Activated CD4-positive, alpha-beta T cell treated with anti-CD3 and anti-CD28 coated beads for 36 hours (primary cell): ENCODE results near the gene PLXNA4. TPM values are rescaled to one million over a fixed set of nuclear protein-coding genes. Genes with fewer than 3 reads are reported as not detected.

ENCODE experiments used
- ATAC-seq: fragments of 200-7000 bp; cut with Tn5 transposase; one replicate; pipeline ENCODE4 v1.10.0; 2021; ENCODE audit warnings: mild to moderate bottlenecking, moderate library complexity
- CTCF ChIA-PET: fragments of 350-600 bp; sonication (Branson Sonifier 250); formaldehyde crosslinking; loops from one replicate; lab custom pipeline; 2021; ENCODE audit warnings: antibody characterized with exemption; lab: Charles Lee
- POLR2A ChIA-PET: fragments of 350-600 bp; sonication (Branson Sonifier 250); formaldehyde crosslinking; loops from one replicate; lab custom pipeline; 2021; ENCODE audit warnings: antibody characterized with exemption, inconsistent platforms; lab: Charles Lee
- DNase-seq: peaks from one replicate; pipeline ENCODE4 v3.0.0-alpha.2; 2020
- H3K27ac Mint-ChIP-seq: one replicate; pipeline ENCODE4 v1.8.0; 2021; ENCODE audit warnings: mixed read lengths
- H3K27me3 Mint-ChIP-seq: one replicate; pipeline ENCODE4 v1.8.0; 2021; ENCODE audit warnings: mixed read lengths
- H3K36me3 Mint-ChIP-seq: one replicate; pipeline ENCODE4 v1.8.0; 2021; ENCODE audit warnings: low read depth, mixed read lengths
- H3K4me1 Mint-ChIP-seq: one replicate; pipeline ENCODE4 v1.8.0; 2021; ENCODE audit warnings: mixed read lengths
- H3K4me3 Mint-ChIP-seq: one replicate; pipeline ENCODE4 v1.8.0; 2021; ENCODE audit warnings: mild to moderate bottlenecking, moderate library complexity, mixed read lengths
- H3K9me3 Mint-ChIP-seq: one replicate; pipeline ENCODE4 v1.8.0; 2021; ENCODE audit warnings: low read depth, mixed read lengths
- intact Hi-C, 2 experiments: fragments of 100-400 bp; cut with DNase I in 1 of 2; cut with micrococcal nuclease in 1 of 2; formaldehyde crosslinking; loops; one replicate each; pipeline versions ENCODE4 v1.14.2 to v1.15.1; 2022 to 2024; cut with DNase I, micrococcal nuclease
- total RNA-seq, 2 experiments: library from RNA; stranded (reverse); gene quantifications; one replicate each; pipeline ENCODE4 v1.2.3, GENCODE V29; 2021

PLXNA4 gene
- total RNA-seq, 2 experiments from 2014 or later, result 0.07 to 0.09 TPM

GRCh38 chr7:132527467-132528410 is 48.5 kb downstream of the PLXNA4 start:
- Mint-ChIP-seq H3K9me3 (no peaks in the 10 kb centered on the region), H3K27me3 (peaks cover 5% of the 10 kb centered on the region), H3K4me1 (peaks cover 11% of the 10 kb centered on the region), H3K4me3 (no peak overlapping the region), H3K36me3 (no peaks in the 10 kb centered on the region), H3K27ac (no peak overlapping the region)
- DNase-seq (no peak), ATAC-seq (no peak)
- CTCF ChIA-PET, result interaction anchor here (1.3 kb wide), 1 partner anchor 15 kb away, joined by 3 read pairs; no protein-coding TSS in a partner anchor
- POLR2A ChIA-PET, result no interaction called here
- intact Hi-C loops, result no loop called here

GRCh38 chr7:132526111-132526740 is 50.0 kb downstream of the PLXNA4 start:
- POLR2A ChIA-PET, result no interaction called here
- H3K4me3 Mint-ChIP-seq, result no peak overlapping the region
- intact Hi-C loops, result no loop called here
- H3K27ac Mint-ChIP-seq, result peak overlapping the region; percentile 43
- peak; percentile 86 for ATAC-seq
- peaks cover 5% of the 10 kb centered on the region for H3K27me3 Mint-ChIP-seq
- CTCF ChIA-PET, result interaction anchor here (0.9 kb wide), 1 partner anchor 9 kb away, joined by 3 read pairs; no protein-coding TSS in a partner anchor
- H3K9me3 Mint-ChIP-seq, result no peaks in the 10 kb centered on the region
- peak; percentile 57 for DNase-seq
- peaks cover 11% of the 10 kb centered on the region for H3K4me1 Mint-ChIP-seq
- H3K36me3 Mint-ChIP-seq, result no peaks in the 10 kb centered on the region

- H3K4me3 Mint-ChIP-seq, result no peak overlapping the region
- H3K9me3 Mint-ChIP-seq, result no peaks in the 10 kb centered on the region
- no peaks in the 10 kb centered on the region for H3K36me3 Mint-ChIP-seq
- no peak overlapping the region for H3K27ac Mint-ChIP-seq
- CTCF ChIA-PET, result no interaction called here
- peaks cover 9% of the 10 kb centered on the region for H3K4me1 Mint-ChIP-seq
- POLR2A ChIA-PET, result no interaction called here
- no peaks in the 10 kb centered on the region for H3K27me3 Mint-ChIP-seq
- no peak for DNase-seq
- intact Hi-C loops, result no loop called here
- no peak for ATAC-seq
Observed at GRCh38 chr7:132521423-132521822, 54.8 kb downstream of the PLXNA4 start.

- Mint-ChIP-seq H3K4me3 (no peak overlapping the region), H3K36me3 (no peaks in the 10 kb centered on the region), H3K27ac (peak overlapping the region; percentile 57), H3K27me3 (no peaks in the 10 kb centered on the region), H3K9me3 (no peaks in the 10 kb centered on the region), H3K4me1 (peaks cover 2% of the 10 kb centered on the region)
- intact Hi-C loops, result no loop called here
- DNase-seq, result no peak
- POLR2A ChIA-PET, result no interaction called here
- CTCF ChIA-PET, result interaction anchor here (0.9 kb wide), 1 partner anchor 201 kb away, joined by 3 read pairs; no protein-coding TSS in a partner anchor
- no peak for ATAC-seq
Observed at GRCh38 chr7:132520591-132521280, 55.5 kb downstream of the PLXNA4 start.

- Mint-ChIP-seq H3K4me1 (peaks cover 2% of the 10 kb centered on the region), H3K9me3 (no peaks in the 10 kb centered on the region), H3K36me3 (no peaks in the 10 kb centered on the region), H3K4me3 (no peak overlapping the region), H3K27ac (no peak overlapping the region), H3K27me3 (no peaks in the 10 kb centered on the region)
- intact Hi-C loops, result no loop called here
- DNase-seq, result no peak
- ChIA-PET POLR2A (no interaction called here), CTCF (interaction anchor here (0.6 to 0.9 kb wide), 2 partner anchors 200 to 1717 kb away, joined by 3 read pairs; no protein-coding TSS in a partner anchor)
- no peak for ATAC-seq
Observed at GRCh38 chr7:132519936-132520335, 56.3 kb downstream of the PLXNA4 start.

GRCh38 chr7:132518839-132519173 is 57.5 kb downstream of the PLXNA4 start:
- peaks cover 2% of the 10 kb centered on the region for H3K4me1 Mint-ChIP-seq
- H3K4me3 Mint-ChIP-seq, result no peak overlapping the region
- ATAC-seq (no peak), DNase-seq (no peak)
- no peaks in the 10 kb centered on the region for H3K27me3 Mint-ChIP-seq
- H3K27ac Mint-ChIP-seq, result no peak overlapping the region
- ChIA-PET CTCF (interaction anchor here (0.7 to 1.5 kb wide), 2 partner anchors 10 to 62 kb away, joined by 3 read pairs; no protein-coding TSS in a partner anchor), POLR2A (interaction anchor here (0.6 kb wide), 1 partner anchor 172 kb away, joined by 3 read pairs; no protein-coding TSS in a partner anchor)
- no peaks in the 10 kb centered on the region for H3K36me3 Mint-ChIP-seq
- no peaks in the 10 kb centered on the region for H3K9me3 Mint-ChIP-seq
- intact Hi-C loops, result no loop called here

- ChIA-PET CTCF (interaction anchor here (0.5 to 1.5 kb wide), 4 partner anchors 9 to 1680 kb away, joined by 3 read pairs; no protein-coding TSS in a partner anchor), POLR2A (interaction anchor here (0.6 kb wide), 1 partner anchor 171 kb away, joined by 3 read pairs; no protein-coding TSS in a partner anchor)
- Mint-ChIP-seq H3K27ac (no peak overlapping the region), H3K4me3 (no peak overlapping the region), H3K27me3 (no peaks in the 10 kb centered on the region), H3K36me3 (no peaks in the 10 kb centered on the region), H3K4me1 (no peaks in the 10 kb centered on the region), H3K9me3 (no peaks in the 10 kb centered on the region)
- intact Hi-C loops, result no loop called here
- DNase-seq (peak; percentile 11), ATAC-seq (peak; percentile 53)
Observed at GRCh38 chr7:132518102-132518838, 58.0 kb downstream of the PLXNA4 start.

GRCh38 chr7:132516042-132516840 is 60.0 kb downstream of the PLXNA4 start:
- ChIA-PET CTCF (interaction anchor here (0.5 to 1.5 kb wide), 3 partner anchors 10 to 30 kb away, joined by 3 read pairs; no protein-coding TSS in a partner anchor), POLR2A (no interaction called here)
- no peaks in the 10 kb centered on the region for H3K4me1 Mint-ChIP-seq
- ATAC-seq (no peak), DNase-seq (no peak)
- intact Hi-C loops, result no loop called here
- no peaks in the 10 kb centered on the region for H3K9me3 Mint-ChIP-seq
- H3K27ac Mint-ChIP-seq, result no peak overlapping the region
- no peaks in the 10 kb centered on the region for H3K27me3 Mint-ChIP-seq
- no peak overlapping the region for H3K4me3 Mint-ChIP-seq
- H3K36me3 Mint-ChIP-seq, result no peaks in the 10 kb centered on the region

- H3K4me3 Mint-ChIP-seq, result no peak overlapping the region
- H3K9me3 Mint-ChIP-seq, result no peaks in the 10 kb centered on the region
- DNase-seq, result no peak
- intact Hi-C loops, result no loop called here
- no peak for ATAC-seq
- ChIA-PET POLR2A (no interaction called here), CTCF (interaction anchor here (0.5 to 1.4 kb wide), 2 partner anchors 28 to 66 kb away, joined by 3 to 5 read pairs; no protein-coding TSS in a partner anchor)
- no peaks in the 10 kb centered on the region for H3K4me1 Mint-ChIP-seq
- no peaks in the 10 kb centered on the region for H3K36me3 Mint-ChIP-seq
- no peak overlapping the region for H3K27ac Mint-ChIP-seq
- no peaks in the 10 kb centered on the region for H3K27me3 Mint-ChIP-seq
Observed at GRCh38 chr7:132515181-132515580, 61.1 kb downstream of the PLXNA4 start.

- H3K27me3 Mint-ChIP-seq, result no peaks in the 10 kb centered on the region
- POLR2A ChIA-PET, result no interaction called here
- intact Hi-C loops, result no loop called here
- no peaks in the 10 kb centered on the region for H3K9me3 Mint-ChIP-seq
- DNase-seq (no peak), ATAC-seq (no peak)
- H3K27ac Mint-ChIP-seq, result no peak overlapping the region
- H3K4me3 Mint-ChIP-seq, result no peak overlapping the region
- peaks cover 4% of the 10 kb centered on the region for H3K4me1 Mint-ChIP-seq
- CTCF ChIA-PET, result interaction anchor here (1.4 kb wide), 1 partner anchor 66 kb away, joined by 5 read pairs; no protein-coding TSS in a partner anchor
- H3K36me3 Mint-ChIP-seq, result no peaks in the 10 kb centered on the region
Observed at GRCh38 chr7:132514430-132514829, 61.8 kb downstream of the PLXNA4 start.
